NCI-H2227 (cell line): Measurements from ENCODE around the gene TNFRSF1B.

ENCODE experiments used
- DNase-seq: peaks from one replicate; lab custom pipeline; 2025; ENCODE audit not compliant: unreplicated experiment; lab: John Stamatoyannopoulos, UW

Gene TNFRSF1B

GRCh38 chr1:12157366-12158231 is 9.2 kb upstream of the TNFRSF1B start:
- DNase-seq, result no peak

DNA sequence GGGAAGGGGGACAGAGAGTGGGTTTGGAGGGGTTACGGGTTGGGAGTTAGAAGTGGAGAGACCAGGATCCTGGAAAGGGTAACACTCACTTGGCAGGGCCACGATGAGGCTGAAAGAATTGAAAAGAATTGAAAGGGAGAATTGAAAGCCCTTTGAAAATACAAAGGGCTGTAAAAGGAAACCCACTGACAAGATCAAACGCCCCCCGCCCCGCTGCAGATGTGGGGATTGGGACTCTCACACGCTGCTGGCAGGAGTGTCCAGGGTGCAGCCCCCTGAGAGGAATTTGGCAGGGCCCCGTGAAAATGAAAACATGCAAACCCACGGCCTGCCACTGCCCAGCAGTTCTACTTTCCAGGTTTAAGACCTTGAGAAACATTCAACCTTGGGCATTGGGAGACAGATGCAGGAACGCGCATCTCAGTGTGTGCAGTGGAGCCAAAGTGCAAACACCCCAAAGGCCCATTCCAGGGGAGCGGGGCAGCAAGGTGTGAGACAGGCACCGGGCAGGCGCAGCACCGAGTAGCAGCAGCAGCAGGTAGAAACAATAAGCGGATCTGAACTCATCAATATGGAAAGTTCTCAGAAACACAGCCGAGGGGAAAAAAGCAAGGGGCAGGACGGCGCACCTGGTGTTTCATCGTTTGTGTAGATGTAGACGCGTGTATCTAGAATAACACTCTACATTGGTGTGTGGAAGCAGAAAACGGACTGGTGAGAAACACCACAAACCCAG is 8.3 kb upstream of the TNFRSF1B start:
- DNase-seq, result no peak

DNA sequence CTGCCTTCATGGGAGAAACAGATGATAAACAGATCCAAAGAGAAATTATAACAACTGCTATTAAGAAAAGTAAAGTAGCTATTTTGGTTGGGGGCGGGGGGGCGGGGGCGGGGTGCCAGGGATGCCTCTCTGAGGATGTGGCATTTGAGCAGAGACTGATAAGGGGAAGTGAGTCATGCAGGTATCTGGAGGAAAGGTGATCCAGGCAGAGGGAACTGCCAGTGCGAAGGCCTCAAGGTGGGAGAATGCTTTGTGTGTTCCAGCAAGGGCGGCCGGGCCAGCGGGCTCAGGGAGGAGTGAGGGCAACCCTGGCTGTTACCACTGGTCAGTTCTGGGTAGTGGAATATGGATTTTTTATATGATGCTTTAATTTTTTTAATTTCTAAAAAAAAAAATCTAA is 7.0 kb upstream of the TNFRSF1B start:
- no peak for DNase-seq

DNA sequence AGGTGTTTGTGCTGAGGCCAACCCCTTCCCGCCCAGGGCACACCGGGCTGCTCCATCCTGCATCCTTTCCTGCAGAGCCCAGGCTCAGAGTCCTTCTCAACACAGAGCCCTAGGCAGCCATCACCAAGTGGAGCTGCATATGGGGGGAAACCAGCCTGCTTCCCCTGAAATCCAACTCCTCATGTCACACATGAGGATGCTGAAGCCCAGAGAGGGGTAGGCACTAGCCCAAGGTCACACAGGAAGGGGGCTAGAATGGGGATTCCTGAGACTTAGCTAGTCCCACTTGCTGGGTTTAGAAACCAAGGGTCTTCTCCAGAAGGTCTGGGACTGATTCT is 5.5 kb upstream of the TNFRSF1B start:
- DNase-seq, result no peak

- no peak for DNase-seq
Measured at GRCh38 chr1:12161662-12162458, 4.9 kb upstream of the TNFRSF1B start.

DNA sequence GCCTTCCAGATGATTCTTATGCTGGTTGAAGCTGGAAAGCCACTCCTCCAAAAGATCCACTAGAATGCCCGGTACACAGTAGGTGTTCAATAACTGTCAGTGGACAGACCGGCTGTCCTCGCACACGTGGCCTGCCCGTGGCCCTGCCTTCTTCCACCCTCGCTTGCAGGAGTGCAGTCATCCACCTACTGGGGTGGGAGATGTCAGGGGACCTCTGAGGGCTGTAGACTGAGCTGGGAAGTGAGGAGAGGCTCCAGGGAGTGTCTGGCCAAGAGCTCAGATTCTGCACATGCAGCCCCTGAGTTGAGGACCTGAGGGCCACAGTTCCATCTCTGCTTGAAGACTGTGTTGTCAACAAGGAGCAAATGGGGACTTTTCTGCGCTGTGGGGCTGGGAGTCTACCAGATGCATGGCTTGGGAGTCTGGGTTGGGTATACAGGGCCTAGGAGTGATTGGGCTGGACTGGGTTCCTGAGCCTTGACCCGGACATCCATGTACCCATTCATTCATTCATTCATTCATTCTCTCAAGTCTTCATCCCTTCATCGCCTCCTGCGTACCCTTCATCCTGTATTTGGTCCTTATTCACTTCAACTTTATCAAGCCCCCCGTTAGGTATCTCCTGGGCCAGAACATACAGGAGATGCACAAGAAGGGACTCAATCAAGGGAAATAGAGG is 4.2 kb upstream of the TNFRSF1B start:
- no peak for DNase-seq

- no peak for DNase-seq
Measured at GRCh38 chr1:12163210-12163609, 3.6 kb upstream of the TNFRSF1B start.

- no peak for DNase-seq
Measured at GRCh38 chr1:12164210-12164609, 2.6 kb upstream of the TNFRSF1B start.

DNA sequence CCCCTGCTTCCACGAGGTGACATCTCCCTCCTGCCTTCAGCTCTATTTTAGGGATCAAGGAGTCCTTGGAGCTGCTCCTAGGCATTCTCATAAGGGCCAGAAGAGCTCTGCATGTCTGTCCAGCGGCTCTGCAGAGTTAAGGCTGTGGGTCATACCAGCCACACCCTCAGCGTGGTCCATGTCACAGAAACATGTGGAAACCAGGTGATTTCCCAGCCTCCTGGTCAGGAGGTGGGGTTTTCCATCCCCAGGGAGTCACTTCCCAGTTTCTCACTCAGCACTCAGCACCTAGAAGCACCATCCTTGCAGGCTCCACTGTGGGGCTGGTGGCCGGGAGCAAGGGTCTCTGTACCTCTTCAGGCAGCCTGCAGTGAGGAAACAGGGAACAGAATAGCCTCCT is 1.4 kb upstream of the TNFRSF1B start:
- no peak for DNase-seq

DNA sequence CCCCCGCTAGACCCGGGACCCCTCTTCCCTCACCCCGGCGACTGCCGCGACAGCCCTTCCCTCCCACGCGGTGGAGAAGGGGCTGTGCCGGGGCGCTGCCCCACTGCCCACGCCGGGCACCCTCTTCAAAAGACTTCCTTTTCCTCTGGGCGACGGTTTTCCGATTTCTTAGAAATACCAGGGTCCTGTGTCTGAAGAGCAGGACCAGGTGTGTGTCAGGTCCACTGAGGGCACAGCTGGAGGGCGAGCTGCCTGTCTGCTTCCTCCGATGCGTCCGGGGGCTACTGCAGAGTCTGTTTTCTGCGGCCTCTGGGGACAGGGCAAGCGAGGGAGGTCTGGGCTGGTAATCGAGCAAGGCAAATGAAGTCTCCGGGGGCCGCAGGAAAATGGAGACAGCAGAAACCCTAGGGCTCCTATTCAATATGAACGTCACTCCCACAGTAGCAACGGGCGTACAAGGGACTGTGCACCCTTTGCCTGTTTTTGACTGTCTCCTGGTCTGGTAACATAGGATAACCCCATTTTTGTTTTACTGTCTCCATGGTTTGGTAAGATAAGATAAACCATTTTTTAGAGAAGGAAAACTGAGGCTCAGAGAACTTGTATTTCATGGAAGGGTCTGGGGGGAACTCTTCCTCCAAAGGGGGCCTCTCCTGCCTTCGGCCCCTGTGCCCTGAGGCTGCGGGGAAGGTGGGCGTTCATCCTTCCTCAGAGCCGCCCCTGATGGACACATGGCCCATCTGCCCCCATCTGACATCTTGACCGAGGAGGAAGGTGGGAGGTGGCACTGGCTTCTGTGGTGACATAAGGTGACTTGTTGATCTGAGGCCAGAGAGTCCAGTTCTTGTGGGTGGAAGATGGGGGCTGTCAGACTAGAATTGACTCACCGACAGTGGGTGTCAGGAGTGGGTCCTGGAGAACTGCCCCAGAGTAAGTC is 970 bp downstream of the TNFRSF1B start:
- no peak for DNase-seq

GRCh38 chr1:12168451-12169160 is 1.8 kb downstream of the TNFRSF1B start:
- no peak for DNase-seq

- DNase-seq, result no peak
Measured at GRCh38 chr1:12169442-12170135, 2.8 kb downstream of the TNFRSF1B start.

DNA sequence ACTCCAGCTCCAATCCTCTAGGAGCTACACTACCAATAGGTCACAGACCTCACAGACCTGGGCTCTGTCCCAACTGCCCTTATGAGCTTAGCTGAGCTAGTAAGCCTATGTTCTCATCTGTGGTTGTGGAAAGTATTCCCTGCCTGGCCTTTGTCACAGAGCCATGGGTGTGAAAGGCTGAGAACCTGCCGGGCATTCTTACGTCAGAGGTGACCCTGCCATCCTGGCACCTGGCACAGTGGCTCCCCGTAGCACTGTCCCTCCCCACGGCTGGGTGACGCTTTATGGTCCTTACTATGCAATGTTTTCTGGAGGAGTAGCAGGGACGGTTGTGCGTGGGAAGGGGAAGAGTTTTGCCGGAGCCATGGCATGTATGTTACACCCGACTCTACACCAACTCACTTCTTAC is 3.5 kb downstream of the TNFRSF1B start:
- DNase-seq, result no peak

GRCh38 chr1:12171206-12172041 is 4.6 kb downstream of the TNFRSF1B start:
- DNase-seq, result no peak

GRCh38 chr1:12172042-12172851 is 5.5 kb downstream of the TNFRSF1B start:
- no peak for DNase-seq

- DNase-seq, result no peak
Measured at GRCh38 chr1:12173041-12173509, 6.3 kb downstream of the TNFRSF1B start.

DNA sequence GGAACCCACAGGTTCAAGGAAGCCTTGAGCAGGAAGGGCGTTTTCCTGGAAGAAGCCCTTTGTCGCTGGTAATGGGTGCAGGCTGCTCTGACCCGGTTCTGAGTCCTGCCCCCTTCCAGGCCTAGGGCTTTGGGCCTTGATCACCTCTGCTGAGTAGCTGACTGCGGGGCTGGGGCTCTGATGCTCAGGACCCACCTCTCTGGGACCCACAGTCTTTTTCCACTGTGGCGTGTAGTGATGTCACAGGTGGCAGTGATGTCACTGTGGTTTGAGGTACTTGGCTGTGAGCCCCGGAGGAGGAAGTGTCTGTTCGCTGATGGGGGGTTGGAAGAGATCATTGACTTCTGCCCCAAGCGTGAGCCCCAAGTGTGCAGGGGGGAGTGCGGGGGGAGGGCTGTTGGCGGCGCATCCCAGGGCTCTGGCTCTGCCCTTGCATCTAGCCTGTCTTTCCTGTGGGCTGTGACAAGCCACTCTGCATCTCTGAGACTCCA is 6.9 kb downstream of the TNFRSF1B start:
- DNase-seq, result no peak
